ENCODE results near the gene RAP1GDS1. TPM values are rescaled to one million over a fixed set of nuclear protein-coding genes. Genes with fewer than 3 reads are reported as not detected.
A peak's percentile ranks its signal among the peaks of the same experiment; 100 is the strongest.

The RAP1GDS1 gene
- total RNA-seq, 1 experiment from 2014 or later: 27.9 TPM

- Mint-ChIP-seq H3K4me1 (ENCODE audit: low read depth, unreplicated experiment) (no peaks in the 10 kb centered on the region), H3K27me3 (ENCODE audit: unreplicated experiment) (no peaks in the 10 kb centered on the region), H3K4me3 (ENCODE audit: low read depth, unreplicated experiment) (no peak overlapping the region), H3K36me3 (ENCODE audit: insufficient read depth, unreplicated experiment) (no peaks in the 10 kb centered on the region), H3K9me3 (ENCODE audit: low read depth, unreplicated experiment) (no peaks in the 10 kb centered on the region), H3K27ac (ENCODE audit: unreplicated experiment) (no peak overlapping the region)
- no peak for TF ChIP-seq CTCF (IDR thresholded peaks at IDR 0.05; ENCODE audit: unreplicated experiment)
- BruUV-seq (replicated peaks): no TSS peak
- intact Hi-C loops (cut with micrococcal nuclease; ENCODE audit: unreplicated experiment): no loop called here
- CTCF ChIA-PET: no interaction called here
- no peak for DNase-seq
Observed at GRCh38 chr4:98338761-98339438, 77.7 kb downstream of the RAP1GDS1 start.

GRCh38 chr4:98341309-98341708, 80.1 kb downstream of the RAP1GDS1 start:
- H3K9me3 Mint-ChIP-seq (ENCODE audit: low read depth, unreplicated experiment): no peaks in the 10 kb centered on the region
- DNase-seq: no peak
- no peak overlapping the region for H3K4me3 Mint-ChIP-seq (ENCODE audit: low read depth, unreplicated experiment)
- TF ChIP-seq CTCF (IDR thresholded peaks at IDR 0.05; ENCODE audit: unreplicated experiment): no peak
- intact Hi-C loops (cut with micrococcal nuclease; ENCODE audit: unreplicated experiment): no loop called here
- no TSS peak for BruUV-seq (replicated peaks)
- no peaks in the 10 kb centered on the region for H3K27me3 Mint-ChIP-seq (ENCODE audit: unreplicated experiment)
- H3K36me3 Mint-ChIP-seq (ENCODE audit: insufficient read depth, unreplicated experiment): no peaks in the 10 kb centered on the region
- CTCF ChIA-PET: no interaction called here
- no peaks in the 10 kb centered on the region for H3K4me1 Mint-ChIP-seq (ENCODE audit: low read depth, unreplicated experiment)
- H3K27ac Mint-ChIP-seq (ENCODE audit: unreplicated experiment): no peak overlapping the region

- Mint-ChIP-seq H3K27ac (ENCODE audit: unreplicated experiment) (no peak overlapping the region), H3K9me3 (ENCODE audit: low read depth, unreplicated experiment) (no peaks in the 10 kb centered on the region), H3K4me1 (ENCODE audit: low read depth, unreplicated experiment) (no peaks in the 10 kb centered on the region), H3K27me3 (ENCODE audit: unreplicated experiment) (no peaks in the 10 kb centered on the region), H3K4me3 (ENCODE audit: low read depth, unreplicated experiment) (no peak overlapping the region), H3K36me3 (ENCODE audit: insufficient read depth, unreplicated experiment) (no peaks in the 10 kb centered on the region)
- intact Hi-C loops (cut with micrococcal nuclease; ENCODE audit: unreplicated experiment): no loop called here
- no peak for TF ChIP-seq CTCF (IDR thresholded peaks at IDR 0.05; ENCODE audit: unreplicated experiment)
- TSS peak; percentile 10 for BruUV-seq (replicated peaks)
- CTCF ChIA-PET: no interaction called here
- DNase-seq: no peak
Observed at GRCh38 chr4:98343626-98344025, 82.4 kb downstream of the RAP1GDS1 start.

GRCh38 chr4:98345838-98346237, 84.7 kb downstream of the RAP1GDS1 start:
- CTCF ChIA-PET: no interaction called here
- BruUV-seq (replicated peaks): no TSS peak

More at GRCh38 chr4:98345838-98346237, 84.7 kb downstream of the RAP1GDS1 start:
- H3K27me3 Mint-ChIP-seq (ENCODE audit: unreplicated experiment): no peaks in the 10 kb centered on the region
- peaks cover 2% of the 10 kb centered on the region for H3K4me1 Mint-ChIP-seq (ENCODE audit: low read depth, unreplicated experiment)
- intact Hi-C loops (cut with micrococcal nuclease; ENCODE audit: unreplicated experiment): no loop called here
- H3K9me3 Mint-ChIP-seq (ENCODE audit: low read depth, unreplicated experiment): no peaks in the 10 kb centered on the region
- no peaks in the 10 kb centered on the region for H3K36me3 Mint-ChIP-seq (ENCODE audit: insufficient read depth, unreplicated experiment)
- TF ChIP-seq CTCF (IDR thresholded peaks at IDR 0.05; ENCODE audit: unreplicated experiment): no peak
- H3K4me3 Mint-ChIP-seq (ENCODE audit: low read depth, unreplicated experiment): no peak overlapping the region
- no peak for DNase-seq
- no peak overlapping the region for H3K27ac Mint-ChIP-seq (ENCODE audit: unreplicated experiment)
